Endothelial cell of umbilical vein (primary cell): ENCODE data around the gene DMBX1. TPM values are rescaled to one million over a fixed set of nuclear protein-coding genes. Genes with fewer than 3 reads are reported as not detected.
A peak's percentile ranks its signal among the peaks of the same experiment; 100 is the strongest.

Source experiments
- BruUV-seq: library from RNA; stranded (reverse); fragments of 400-500 nt; replicated peaks from 2 replicates; lab custom pipeline; 2021; lab: Mats Ljungman, UMichigan
- CTCF ChIA-PET: fragments of 300-600, 350-600 bp; sonication (Branson Sonifier 250); formaldehyde crosslinking; loops from one replicate; lab custom pipeline; 2021; ENCODE audit warnings: antibody characterized with exemption, inconsistent platforms; lab: Charles Lee
- POLR2A ChIA-PET: fragments of 300-600, 350-600 bp; sonication (Branson Sonifier 250); formaldehyde crosslinking; loops from one replicate; lab custom pipeline; 2021; ENCODE audit warnings: antibody characterized with exemption, inconsistent platforms; lab: Charles Lee
- DNase-seq: peaks from one replicate; pipeline ENCODE4 v3.0.0-alpha.2; 2011; ENCODE audit warnings: low read depth, low spot score
- FAIRE-seq: peaks from 2 replicates; lab custom pipeline; 2011; peaks lifted over from hg19 to GRCh38; lab: Jason Lieb, UNC
- H2AFZ ChIP-seq: 2 replicates; pipeline ENCODE4 v1.6.0; 2012; ENCODE audit warnings: low read depth, low read length, control low read depth, inconsistent platforms
- H3K27ac ChIP-seq: 2 replicates; pipeline ENCODE4 v1.5.1; 2011; ENCODE audit warnings: low read depth, mild to moderate bottlenecking, control low read depth, low read length, moderate library complexity; ENCODE audit not compliant: insufficient read depth
- H3K27me3 ChIP-seq, 2 experiments: 2 replicates each; pipeline versions ENCODE4 v1.6.0 to v1.6.1; 2011; ENCODE audit warnings: low read length in 2 of 2, mixed read lengths in 1 of 2; ENCODE audit not compliant: control insufficient read depth in 2 of 2, insufficient read depth in 2 of 2
- H3K36me3 ChIP-seq, 2 experiments: 2 replicates in 1 of 2; 3 replicates in 1 of 2; pipeline ENCODE4 v1.5.1; 2011; ENCODE audit warnings: low read length in 2 of 2, mild to moderate bottlenecking in 1 of 2, moderate library complexity in 1 of 2; ENCODE audit not compliant: control insufficient read depth in 2 of 2, insufficient read depth in 2 of 2; ENCODE audit errors: extremely low read depth in 1 of 2
- H3K4me1 ChIP-seq: 3 replicates; pipeline ENCODE4 v1.5.1; 2011; ENCODE audit warnings: mild to moderate bottlenecking, low read length; ENCODE audit not compliant: control insufficient read depth, insufficient read depth; ENCODE audit errors: extremely low read depth
- H3K4me2 ChIP-seq: 2 replicates; pipeline ENCODE4 v1.6.1; 2011; ENCODE audit warnings: low read length, control low read depth, mixed read lengths; ENCODE audit not compliant: insufficient read depth
- H3K4me3 ChIP-seq, 3 experiments: fragments of 200-600 bp in 1 of 3; sonication (generic), shearing (Covaris generic) in 1 of 3; replicated peaks in 1 of 3; 2 replicates each; pipeline ENCODE4 v1.5.1; 2011 to 2016; ENCODE audit warnings: control low read depth in 3 of 3, low read length in 3 of 3, mild to moderate bottlenecking in 2 of 3, inconsistent platforms in 1 of 3, low read depth in 1 of 3, moderate library complexity in 1 of 3; ENCODE audit not compliant: insufficient read depth in 1 of 3
- H3K79me2 ChIP-seq: 2 replicates; pipeline ENCODE4 v1.6.0; 2012; ENCODE audit warnings: low read length, inconsistent platforms; ENCODE audit not compliant: control insufficient read depth, insufficient read depth
- H3K9ac ChIP-seq: replicated peaks from 2 replicates; pipeline ENCODE3; 2011; ENCODE audit warnings: low read length, control low read depth; ENCODE audit not compliant: insufficient read depth; ENCODE audit errors: extremely low read depth
- H3K9me1 ChIP-seq: replicated peaks from 3 replicates; pipeline ENCODE4 v1.6.0; 2011; ENCODE audit warnings: mild to moderate bottlenecking, low read length; ENCODE audit not compliant: control insufficient read depth, insufficient read depth; ENCODE audit errors: extremely low read depth
- H3K9me3 ChIP-seq: replicated peaks from 2 replicates; pipeline ENCODE4 v1.5.1; 2012; ENCODE audit warnings: low read length, inconsistent platforms; ENCODE audit not compliant: control insufficient read depth, insufficient read depth
- H4K20me1 ChIP-seq: replicated peaks from 2 replicates; pipeline ENCODE3; 2011; ENCODE audit warnings: mild to moderate bottlenecking, low read length; ENCODE audit not compliant: control insufficient read depth, insufficient read depth; ENCODE audit errors: extremely low read depth
- EZH2 ChIP-seq: IDR thresholded peaks from 2 replicates; pipeline ENCODE4 v1.6.1; 2012; ENCODE audit warnings: borderline replicate concordance, low read depth, mild to moderate bottlenecking, moderate library complexity, low read length, inconsistent platforms; ENCODE audit not compliant: severe bottlenecking
- FOS ChIP-seq: IDR thresholded peaks from 2 replicates; pipeline ENCODE4 v1.6.1; 2011; ENCODE audit warnings: mild to moderate bottlenecking, low read length, moderate library complexity, borderline replicate concordance; ENCODE audit not compliant: insufficient read depth
- JUN ChIP-seq: IDR thresholded peaks from 2 replicates; pipeline ENCODE4 v1.6.1; 2011; ENCODE audit warnings: borderline replicate concordance, low read depth; ENCODE audit not compliant: insufficient read length, insufficient read depth
- MYC ChIP-seq: IDR thresholded peaks from one replicate; pipeline ENCODE4 v1.6.1; 2011; ENCODE audit warnings: mild to moderate bottlenecking, low read depth, low read length
- dilution Hi-C: fragments of 300-500 bp; cut with MboI; formaldehyde crosslinking; loops from one replicate; pipeline ENCODE4 v1.15.0; 2019; ENCODE audit warnings: low sequenced_read_pairs; ENCODE audit not compliant: extremely low pct_ligation_motif_present
- intact Hi-C: fragments of 100-400 bp; cut with micrococcal nuclease; formaldehyde crosslinking; loops from one replicate; pipeline ENCODE4 v1.10.0; 2022
- polyA plus RNA-seq, 4 experiments: library from polyadenylated mRNA; depleted of rRNA in 3 of 4; stranded (reverse) in 3 of 4; unstranded in 1 of 4; fragments of >200 nt; gene quantifications; 2 replicates each; pipeline versions ENCODE4 v1.2.1 to v1.2.3, GENCODE V29; 2011 to 2012; ENCODE audit warnings: missing spikeins in 1 of 4
- total RNA-seq: library from RNA; stranded (reverse); gene quantifications from 2 replicates; pipeline ENCODE4 v1.2.3, GENCODE V29; 2021
- TF ChIP-seq, protein P1 (sequence below), 2 donors: IDR thresholded peaks; 1 replicate in 1 of 2; 2 replicates in 1 of 2; pipeline ENCODE4 v1.5.1; 2011; ENCODE audit warnings: low read length in 2 of 2, mild to moderate bottlenecking in 2 of 2, moderate library complexity in 2 of 2, control low read depth in 1 of 2, inconsistent platforms in 1 of 2, low read depth in 1 of 2; ENCODE audit not compliant: insufficient read depth in 1 of 2; ENCODE audit errors: extremely low read depth in 1 of 2

Gene DMBX1
- total and polyA plus RNA-seq, 2 donors (not counting 3 experiments of a cell fraction or from before 2014, with no cell fraction given), result not detected

GRCh38 chr1:46447499-46448108, 42.0 kb upstream of the DMBX1 start:
- no peaks in the 10 kb centered on the region for H3K9me3 ChIP-seq
- H3K4me1 ChIP-seq, result no peaks in the 10 kb centered on the region
- H3K9ac ChIP-seq, result no peak overlapping the region
- BruUV-seq, result no TSS peak
- DNase-seq, result no peak
- FAIRE-seq, result no peak
- TF ChIP-seq MYC, result no peak
- TF ChIP-seq JUN, result no peak
- H3K27me3 ChIP-seq, result peaks cover 53 to 58% of the 10 kb centered on the region in 2 experiments
- no peak overlapping the region for H3K4me3 ChIP-seq
- H3K9me1 ChIP-seq, result no peaks in the 10 kb centered on the region
- no peaks in the 10 kb centered on the region for H3K36me3 ChIP-seq
- peak overlapping the region; percentile 55 for H3K4me2 ChIP-seq
- no peaks in the 10 kb centered on the region for H3K79me2 ChIP-seq
- H4K20me1 ChIP-seq, result no peaks in the 10 kb centered on the region
- no peak overlapping the region for H2AFZ ChIP-seq
- no peak overlapping the region for H3K27ac ChIP-seq
- dilution Hi-C loops (no loop called here), intact Hi-C loops (loop anchor here (1.0 to 2.0 kb wide), 4 partner anchors 19 to 278 kb away; no protein-coding TSS in a partner anchor)
- CTCF ChIA-PET, result interaction anchor here (0.5 to 4.6 kb wide), 42 partner anchors 9 to 279 kb away, joined by 3 to 165 read pairs (median 6); partner anchors contain the start of genes MKNK1 and MOB3C
- POLR2A ChIA-PET, result no interaction called here

GRCh38 chr1:46448109-46448911, 41.3 kb upstream of the DMBX1 start:
- peaks cover 55 to 64% of the 10 kb centered on the region in 2 experiments for H3K27me3 ChIP-seq
- no peaks in the 10 kb centered on the region for H3K9me1 ChIP-seq
- no peak overlapping the region for H3K9ac ChIP-seq
- intact Hi-C loops, result loop anchor here (2.0 kb wide), 1 partner anchor 18 kb away; no protein-coding TSS in a partner anchor
- H2AFZ ChIP-seq, result peak overlapping the region; percentile 37
- FAIRE-seq (no peak), DNase-seq (no peak)
- H3K4me2 ChIP-seq, result peak overlapping the region; percentile 55
- H3K4me1 ChIP-seq, result no peaks in the 10 kb centered on the region
- dilution Hi-C loops, result no loop called here
- peak; percentile 92 for TF ChIP-seq EZH2
- no peak for TF ChIP-seq FOS
- TF ChIP-seq, protein P1, sequence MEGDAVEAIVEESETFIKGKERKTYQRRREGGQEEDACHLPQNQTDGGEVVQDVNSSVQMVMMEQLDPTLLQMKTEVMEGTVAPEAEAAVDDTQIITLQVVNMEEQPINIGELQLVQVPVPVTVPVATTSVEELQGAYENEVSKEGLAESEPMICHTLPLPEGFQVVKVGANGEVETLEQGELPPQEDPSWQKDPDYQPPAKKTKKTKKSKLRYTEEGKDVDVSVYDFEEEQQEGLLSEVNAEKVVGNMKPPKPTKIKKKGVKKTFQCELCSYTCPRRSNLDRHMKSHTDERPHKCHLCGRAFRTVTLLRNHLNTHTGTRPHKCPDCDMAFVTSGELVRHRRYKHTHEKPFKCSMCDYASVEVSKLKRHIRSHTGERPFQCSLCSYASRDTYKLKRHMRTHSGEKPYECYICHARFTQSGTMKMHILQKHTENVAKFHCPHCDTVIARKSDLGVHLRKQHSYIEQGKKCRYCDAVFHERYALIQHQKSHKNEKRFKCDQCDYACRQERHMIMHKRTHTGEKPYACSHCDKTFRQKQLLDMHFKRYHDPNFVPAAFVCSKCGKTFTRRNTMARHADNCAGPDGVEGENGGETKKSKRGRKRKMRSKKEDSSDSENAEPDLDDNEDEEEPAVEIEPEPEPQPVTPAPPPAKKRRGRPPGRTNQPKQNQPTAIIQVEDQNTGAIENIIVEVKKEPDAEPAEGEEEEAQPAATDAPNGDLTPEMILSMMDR (IDR thresholded peaks at IDR 0.05; ENCODE audit: extremely low read depth in 1 of 2, insufficient read depth in 1 of 2, low read depth in 1 of 2, low read length in 2 of 2), result no peak
- H3K36me3 ChIP-seq, result no peaks in the 10 kb centered on the region
- no peaks in the 10 kb centered on the region for H4K20me1 ChIP-seq
- POLR2A ChIA-PET, result no interaction called here
- H3K27ac ChIP-seq, result no peak overlapping the region
- no peaks in the 10 kb centered on the region for H3K79me2 ChIP-seq
- no peaks in the 10 kb centered on the region for H3K9me3 ChIP-seq
- CTCF ChIA-PET, result interaction anchor here (0.8 to 4.6 kb wide), 10 partner anchors 10 to 87 kb away, joined by 3 to 165 read pairs (median 15); a partner anchor contains a TSS
- no TSS peak for BruUV-seq
- H3K4me3 ChIP-seq, result peak overlapping the region in 1 of 3 experiments; percentile 31
